GM12875 (cell line): ENCODE measurements around the gene DAB1.

ENCODE experiments used
- H3K4me3 ChIP-seq: one replicate; pipeline ENCODE4 v1.5.1; 2011; ENCODE audit warnings: low read depth, low read length, control low read depth
- TF ChIP-seq, protein P1 (sequence below): IDR thresholded peaks from 2 replicates; pipeline ENCODE4 v1.5.1; 2011; ENCODE audit warnings: low read depth, mild to moderate bottlenecking, control low read depth, inconsistent platforms, low read length, moderate library complexity, borderline replicate concordance; ENCODE audit not compliant: insufficient read depth

The DAB1 gene

DNA sequence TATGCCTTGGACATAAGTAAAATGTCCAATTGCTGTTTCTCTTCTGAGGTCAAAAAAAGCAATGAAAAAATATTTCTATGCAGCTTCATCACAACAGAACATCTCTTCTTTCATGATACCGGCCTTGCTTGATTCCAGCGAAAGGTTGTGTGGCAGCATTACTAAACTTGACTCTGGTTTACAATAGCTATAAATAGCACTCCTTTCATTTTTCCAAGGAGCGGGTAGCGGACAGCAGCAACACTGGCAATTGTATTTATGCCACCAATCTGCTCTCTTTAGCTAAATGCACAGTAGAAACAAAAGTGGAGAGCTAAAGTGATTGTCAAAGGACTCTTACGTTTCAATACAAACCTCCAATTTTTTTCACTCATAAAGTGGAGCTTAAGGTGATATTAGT lies 7.5 kb upstream of the DAB1 start:
- H3K4me3 ChIP-seq: no peak overlapping the region
- TF ChIP-seq, protein P1, sequence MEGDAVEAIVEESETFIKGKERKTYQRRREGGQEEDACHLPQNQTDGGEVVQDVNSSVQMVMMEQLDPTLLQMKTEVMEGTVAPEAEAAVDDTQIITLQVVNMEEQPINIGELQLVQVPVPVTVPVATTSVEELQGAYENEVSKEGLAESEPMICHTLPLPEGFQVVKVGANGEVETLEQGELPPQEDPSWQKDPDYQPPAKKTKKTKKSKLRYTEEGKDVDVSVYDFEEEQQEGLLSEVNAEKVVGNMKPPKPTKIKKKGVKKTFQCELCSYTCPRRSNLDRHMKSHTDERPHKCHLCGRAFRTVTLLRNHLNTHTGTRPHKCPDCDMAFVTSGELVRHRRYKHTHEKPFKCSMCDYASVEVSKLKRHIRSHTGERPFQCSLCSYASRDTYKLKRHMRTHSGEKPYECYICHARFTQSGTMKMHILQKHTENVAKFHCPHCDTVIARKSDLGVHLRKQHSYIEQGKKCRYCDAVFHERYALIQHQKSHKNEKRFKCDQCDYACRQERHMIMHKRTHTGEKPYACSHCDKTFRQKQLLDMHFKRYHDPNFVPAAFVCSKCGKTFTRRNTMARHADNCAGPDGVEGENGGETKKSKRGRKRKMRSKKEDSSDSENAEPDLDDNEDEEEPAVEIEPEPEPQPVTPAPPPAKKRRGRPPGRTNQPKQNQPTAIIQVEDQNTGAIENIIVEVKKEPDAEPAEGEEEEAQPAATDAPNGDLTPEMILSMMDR: no peak

DNA sequence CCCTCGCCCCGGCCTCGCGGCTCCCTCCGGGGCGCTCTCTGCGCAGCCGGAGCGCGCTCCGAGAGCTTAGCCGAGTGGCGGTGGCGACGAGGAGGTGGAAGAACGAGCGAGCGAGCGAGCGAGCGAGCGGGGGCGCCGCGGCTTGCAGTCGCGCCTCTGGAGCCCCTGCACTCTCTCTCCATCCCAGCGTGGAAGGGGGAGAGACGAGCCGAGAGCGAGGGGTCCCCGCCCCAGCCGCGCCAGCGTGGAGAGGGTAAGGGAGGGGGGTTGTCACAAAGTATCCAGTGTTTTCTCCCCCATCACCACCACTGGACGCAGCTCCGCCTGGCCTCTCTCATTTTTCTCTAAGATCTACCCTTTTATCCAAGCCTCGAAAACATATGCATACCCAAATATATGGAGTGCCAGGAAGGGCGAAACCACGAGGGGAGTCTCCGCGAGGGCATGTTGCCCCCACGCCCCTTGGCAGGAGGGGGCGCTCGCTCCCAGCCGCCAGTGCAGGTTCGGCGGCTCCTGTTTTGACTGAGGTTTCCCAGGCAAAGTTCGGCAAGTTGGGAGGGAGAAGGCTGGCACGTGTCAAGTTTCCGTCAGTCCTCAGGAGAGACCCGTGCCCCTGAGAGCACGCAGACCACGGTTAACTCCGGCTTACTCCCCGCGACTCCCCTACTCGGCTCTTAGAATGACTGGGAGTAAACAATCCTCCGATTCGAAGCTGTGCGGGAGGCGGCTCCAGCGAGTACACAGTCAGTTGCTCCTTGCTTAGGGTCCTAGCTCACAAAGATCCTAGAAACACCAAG lies 569 bp upstream of the DAB1 start:
- TF ChIP-seq, protein P1: no peak
- no peak overlapping the region for H3K4me3 ChIP-seq

DNA sequence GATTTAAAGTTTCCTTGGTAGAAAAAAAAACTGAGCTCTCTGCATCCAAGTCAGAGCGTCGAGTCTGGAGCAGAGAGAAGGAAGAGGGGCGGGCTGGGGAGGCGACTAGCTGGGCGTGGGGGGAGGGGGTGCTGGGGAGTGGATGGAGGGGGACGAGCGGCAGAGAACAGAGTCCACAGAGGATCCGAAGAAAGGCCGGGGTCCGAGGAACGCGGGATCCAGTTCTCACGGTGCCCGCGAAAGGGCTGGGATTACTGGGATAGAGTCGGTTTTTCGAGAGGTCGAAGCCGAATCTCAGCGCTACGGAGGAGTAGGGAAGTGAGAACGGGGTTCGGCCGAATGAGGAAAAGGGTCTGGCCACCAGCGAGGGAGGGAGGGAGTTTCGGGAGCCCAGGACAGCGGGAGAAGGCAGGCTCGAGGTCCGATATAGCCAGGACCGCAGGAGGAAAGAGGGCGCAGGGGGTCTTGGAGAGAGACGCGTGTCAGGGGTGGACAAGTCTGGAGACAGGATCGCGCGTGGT lies 665 bp downstream of the DAB1 start:
- no peak overlapping the region for H3K4me3 ChIP-seq
- TF ChIP-seq, protein P1: no peak

DNA sequence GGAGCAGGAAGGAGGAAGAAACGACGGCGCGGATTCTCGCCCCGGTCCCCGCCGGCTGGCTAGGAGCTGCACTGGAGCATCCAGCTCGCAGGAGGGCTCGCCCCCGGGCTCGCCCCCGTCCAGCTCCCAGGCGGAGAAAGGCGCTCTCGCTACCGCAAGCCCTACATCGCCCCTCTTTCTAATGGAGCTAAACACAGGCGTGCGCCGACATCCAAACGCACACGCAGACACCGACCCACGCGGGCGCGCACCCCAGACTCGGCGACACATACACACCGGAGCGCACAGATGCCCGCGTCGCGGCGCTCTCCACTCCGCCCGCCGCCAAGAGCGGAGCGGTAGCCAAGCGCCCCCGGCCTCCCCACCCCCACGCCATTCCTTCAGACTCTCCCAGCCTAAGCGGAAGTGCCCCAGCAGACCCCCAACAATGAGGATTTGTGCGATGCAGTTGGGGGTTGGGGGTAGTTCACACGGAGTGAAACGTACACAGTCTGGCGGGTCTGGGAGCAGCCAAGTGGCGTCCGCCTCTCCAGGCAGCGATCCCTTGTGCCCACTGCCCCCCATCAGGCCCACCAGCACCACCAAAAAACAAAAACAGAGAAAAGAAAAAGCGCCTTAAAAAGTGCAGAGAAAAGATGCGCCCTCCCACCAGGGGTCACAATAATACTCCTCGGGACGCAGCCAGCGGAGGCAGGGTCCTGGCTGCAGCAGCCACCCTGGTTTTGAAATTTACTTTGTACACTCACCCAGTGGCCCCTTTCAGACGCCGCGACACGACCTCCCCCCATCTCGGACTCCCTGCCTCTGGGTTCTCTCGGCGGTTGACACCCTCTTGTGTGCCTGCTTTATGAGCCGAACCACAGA lies 1.4 kb downstream of the DAB1 start:
- TF ChIP-seq, protein P1: no peak
- no peak overlapping the region for H3K4me3 ChIP-seq

DNA sequence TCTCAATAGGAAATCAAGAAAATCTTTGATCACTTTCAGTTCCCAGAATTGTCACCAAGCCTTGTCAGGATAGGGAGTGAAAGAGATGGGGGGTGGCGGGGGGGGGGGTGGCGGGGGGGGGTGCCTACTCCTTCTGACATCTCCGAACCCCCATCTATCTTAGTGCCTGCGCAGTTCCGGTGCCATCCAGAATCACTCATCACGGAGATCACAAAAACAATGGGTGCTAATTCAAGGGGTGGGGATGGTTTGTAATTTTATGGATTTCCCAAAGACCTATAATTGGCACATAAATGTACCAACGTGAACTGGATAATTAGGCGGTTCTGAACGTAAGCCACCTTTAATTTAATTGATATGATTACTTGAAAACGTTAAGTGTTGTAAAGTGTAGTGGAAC lies 2.1 kb downstream of the DAB1 start:
- TF ChIP-seq, protein P1: no peak
- no peak overlapping the region for H3K4me3 ChIP-seq

DNA sequence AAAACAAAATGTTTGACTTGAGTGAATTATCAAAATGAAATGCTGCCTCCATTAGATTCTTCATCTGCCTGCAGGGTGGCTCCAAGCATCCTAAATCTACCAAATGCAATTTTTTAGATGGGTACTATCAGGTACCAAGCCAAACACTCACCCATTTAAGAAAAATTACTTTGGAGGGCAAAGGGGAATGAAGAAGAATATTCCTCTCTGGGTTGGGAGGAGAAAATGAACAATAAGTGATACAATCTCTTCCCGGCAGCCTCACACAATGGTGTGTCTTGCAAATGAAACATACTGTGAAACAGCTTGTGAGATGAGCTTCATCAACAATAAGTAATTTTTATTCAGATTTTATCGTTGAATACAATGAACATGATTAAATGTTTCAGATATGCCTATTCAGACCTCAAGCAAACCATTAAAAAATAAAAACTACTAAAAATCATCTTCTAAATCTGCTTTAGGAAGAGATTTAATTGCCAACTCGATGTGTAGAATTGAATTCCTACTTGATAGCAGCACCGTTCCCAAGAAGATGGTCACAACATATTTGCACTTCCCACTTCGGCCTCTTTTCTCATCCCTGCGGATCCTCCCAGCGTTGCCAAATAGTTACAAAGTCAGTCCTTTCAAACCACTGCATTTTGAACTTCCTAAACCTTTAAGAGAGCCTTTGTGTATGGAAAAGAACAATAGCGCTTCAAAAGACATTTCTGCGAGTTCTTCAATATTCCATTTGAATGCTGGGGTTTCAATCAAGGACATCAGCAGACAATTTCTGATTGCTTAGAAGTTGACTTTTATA lies 2.7 kb downstream of the DAB1 start:
- no peak overlapping the region for H3K4me3 ChIP-seq
- TF ChIP-seq, protein P1: no peak
